Effector memory CD4-positive, alpha-beta T cell (primary cell): ENCODE data around the gene ETDC.
"Not testable (repeated sequence)": the region's sequence is repeated elsewhere in the genome, so short reads cannot be mapped to it uniquely, and the experiment has no call there.

Experiments
- DNase-seq, 3 donors: peaks; one replicate each; pipeline ENCODE4 v3.0.0-alpha.2; 2020
- H3K27ac ChIP-seq: 2 replicates; pipeline ENCODE4 v1.7.0; 2013; ENCODE audit warnings: mild to moderate bottlenecking, low read length, moderate library complexity; ENCODE audit not compliant: insufficient read depth, poor library complexity, severe bottlenecking
- H3K27me3 ChIP-seq: replicated peaks from 2 replicates; pipeline ENCODE4 v1.7.0; 2013; ENCODE audit warnings: mild to moderate bottlenecking, low read length; ENCODE audit not compliant: insufficient read depth, control insufficient read depth, poor library complexity, severe bottlenecking
- H3K36me3 ChIP-seq: 2 replicates; pipeline ENCODE4 v1.7.0; 2013; ENCODE audit warnings: mild to moderate bottlenecking, low read length, moderate library complexity; ENCODE audit not compliant: control insufficient read depth, insufficient read depth
- H3K4me1 ChIP-seq: 2 replicates; pipeline ENCODE4 v1.7.0; 2013; ENCODE audit warnings: low read length, mild to moderate bottlenecking; ENCODE audit not compliant: control insufficient read depth, insufficient read depth, poor library complexity, severe bottlenecking
- H3K4me3 ChIP-seq: 2 replicates; pipeline ENCODE4 v1.7.0; 2013; ENCODE audit warnings: low read length, low read depth, mild to moderate bottlenecking; ENCODE audit not compliant: insufficient read depth, poor library complexity, severe bottlenecking
- H3K9me3 ChIP-seq: 2 replicates; pipeline ENCODE4 v1.7.0; 2013; ENCODE audit warnings: mild to moderate bottlenecking, low read length, moderate library complexity; ENCODE audit not compliant: control insufficient read depth

The ETDC gene

DNA sequence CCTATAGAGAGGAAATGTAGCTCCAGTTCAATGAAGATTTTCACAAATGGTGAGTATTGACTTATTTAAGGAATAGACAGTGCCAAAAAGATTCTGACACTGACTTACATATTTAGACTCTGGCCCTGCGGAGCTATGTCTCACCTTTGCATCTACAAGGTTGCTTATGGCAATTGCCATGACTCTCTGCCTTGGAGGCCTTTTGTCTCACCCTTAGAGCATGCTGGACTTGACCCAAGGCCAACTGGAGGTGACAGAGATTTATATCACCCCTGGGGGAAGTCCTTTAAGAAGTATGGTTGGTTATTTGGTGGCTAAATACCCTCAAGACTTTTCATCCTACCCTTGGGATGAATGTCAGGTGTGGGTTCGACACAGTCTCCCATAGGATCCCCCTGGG, 4.5 kb upstream of the ETDC start:
- no peak for DNase-seq
- no peaks in the 10 kb centered on the region for H3K9me3 ChIP-seq
- H3K27me3 ChIP-seq, result no peaks in the 10 kb centered on the region
- no peak overlapping the region for H3K27ac ChIP-seq
- no peaks in the 10 kb centered on the region for H3K36me3 ChIP-seq
- H3K4me1 ChIP-seq, result no peaks in the 10 kb centered on the region
- H3K4me3 ChIP-seq, result no peak overlapping the region

DNA sequence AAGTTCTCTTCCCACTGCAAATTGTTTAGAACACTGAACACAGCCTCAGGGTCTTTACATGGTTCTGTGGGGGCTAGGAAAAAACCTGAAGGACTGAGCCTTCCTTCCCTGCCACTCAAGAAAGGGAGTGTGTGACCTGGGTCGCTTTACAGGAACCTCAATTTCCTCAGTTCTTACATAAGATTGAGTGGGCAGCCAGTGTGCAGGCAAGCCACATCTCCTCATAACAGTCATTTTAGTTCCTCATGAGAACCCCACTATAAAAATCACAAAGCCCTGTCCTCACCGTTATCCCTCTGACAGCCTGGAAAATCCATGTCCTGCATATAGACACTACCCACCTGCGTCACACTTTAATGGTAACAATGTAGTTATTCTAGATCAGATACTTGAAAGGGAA, 2.1 kb upstream of the ETDC start:
- Histone ChIP-seq H3K27me3 (no peaks in the 10 kb centered on the region), H3K36me3 (no peaks in the 10 kb centered on the region), H3K9me3 (no peaks in the 10 kb centered on the region), H3K4me3 (no peak overlapping the region), H3K27ac (no peak overlapping the region), H3K4me1 (no peaks in the 10 kb centered on the region)
- DNase-seq, result no peak

DNA sequence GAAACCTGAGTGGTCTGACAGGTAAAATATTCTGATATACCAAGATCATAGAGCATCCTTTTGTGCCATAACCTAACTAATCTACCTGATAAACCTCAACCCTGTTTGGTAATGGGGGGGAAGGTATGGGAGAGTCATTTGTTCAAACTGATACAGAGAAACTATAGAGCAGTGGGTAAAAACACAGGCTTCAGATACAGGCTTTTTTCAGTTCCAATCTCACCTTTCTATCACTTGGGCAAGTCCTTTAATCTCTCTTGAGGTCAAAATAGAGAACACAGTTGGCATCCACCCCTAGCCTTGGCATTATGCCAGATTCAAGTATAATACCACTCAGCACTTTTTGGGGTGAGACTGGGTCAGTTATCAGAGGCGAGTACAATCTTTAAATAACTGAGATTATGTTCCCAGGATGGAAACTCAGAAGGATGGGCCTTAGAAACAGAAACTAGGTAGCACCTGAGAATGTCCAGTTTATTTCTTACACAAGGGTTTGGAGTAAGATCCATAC, 880 bp upstream of the ETDC start:
- H3K4me3 ChIP-seq, result no peak overlapping the region
- no peaks in the 10 kb centered on the region for H3K4me1 ChIP-seq

DNA sequence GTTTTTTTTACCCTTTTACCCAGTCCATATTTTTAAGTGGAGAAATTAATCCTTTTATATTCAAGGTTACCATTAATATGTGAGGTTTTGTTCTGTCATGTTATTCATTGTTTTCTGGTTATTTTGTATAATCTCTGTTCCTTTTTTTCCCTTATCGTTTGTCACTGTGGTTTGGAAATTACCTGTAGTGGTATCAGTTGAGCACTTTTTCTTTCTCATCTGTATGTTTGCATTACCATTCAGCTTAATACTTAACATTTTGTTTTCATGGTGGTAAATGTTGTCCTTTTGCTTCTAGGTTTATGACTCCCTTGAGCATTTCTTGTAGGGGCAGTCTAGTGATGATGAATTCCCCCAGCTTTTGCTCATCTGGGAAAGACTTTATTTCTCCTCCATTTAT, 6.6 kb downstream of the ETDC start:
- H3K27me3 ChIP-seq, result no peaks in the 10 kb centered on the region
- H3K4me3 ChIP-seq, result no peak overlapping the region
- peaks cover 3% of the 10 kb centered on the region for H3K9me3 ChIP-seq
- H3K4me1 ChIP-seq, result no peaks in the 10 kb centered on the region
- H3K27ac ChIP-seq, result no peak overlapping the region
- no peak for DNase-seq
- no peaks in the 10 kb centered on the region for H3K36me3 ChIP-seq

More for the DNA sequence above, 880 bp upstream of the ETDC start:
- Histone ChIP-seq H3K27ac (no peak overlapping the region), H3K36me3 (no peaks in the 10 kb centered on the region), H3K27me3 (no peaks in the 10 kb centered on the region), H3K9me3 (peaks cover 3% of the 10 kb centered on the region)
- no peak for DNase-seq

- Histone ChIP-seq H3K9me3 (peaks cover 4% of the 10 kb centered on the region), H3K4me3 (no peak overlapping the region), H3K4me1 (no peaks in the 10 kb centered on the region), H3K27ac (no peak overlapping the region), H3K36me3 (no peaks in the 10 kb centered on the region), H3K27me3 (no peaks in the 10 kb centered on the region)
- no peak for DNase-seq
Measured at GRCh38 chrX:135324463-135324862, 15.2 kb downstream of the ETDC start.

DNA sequence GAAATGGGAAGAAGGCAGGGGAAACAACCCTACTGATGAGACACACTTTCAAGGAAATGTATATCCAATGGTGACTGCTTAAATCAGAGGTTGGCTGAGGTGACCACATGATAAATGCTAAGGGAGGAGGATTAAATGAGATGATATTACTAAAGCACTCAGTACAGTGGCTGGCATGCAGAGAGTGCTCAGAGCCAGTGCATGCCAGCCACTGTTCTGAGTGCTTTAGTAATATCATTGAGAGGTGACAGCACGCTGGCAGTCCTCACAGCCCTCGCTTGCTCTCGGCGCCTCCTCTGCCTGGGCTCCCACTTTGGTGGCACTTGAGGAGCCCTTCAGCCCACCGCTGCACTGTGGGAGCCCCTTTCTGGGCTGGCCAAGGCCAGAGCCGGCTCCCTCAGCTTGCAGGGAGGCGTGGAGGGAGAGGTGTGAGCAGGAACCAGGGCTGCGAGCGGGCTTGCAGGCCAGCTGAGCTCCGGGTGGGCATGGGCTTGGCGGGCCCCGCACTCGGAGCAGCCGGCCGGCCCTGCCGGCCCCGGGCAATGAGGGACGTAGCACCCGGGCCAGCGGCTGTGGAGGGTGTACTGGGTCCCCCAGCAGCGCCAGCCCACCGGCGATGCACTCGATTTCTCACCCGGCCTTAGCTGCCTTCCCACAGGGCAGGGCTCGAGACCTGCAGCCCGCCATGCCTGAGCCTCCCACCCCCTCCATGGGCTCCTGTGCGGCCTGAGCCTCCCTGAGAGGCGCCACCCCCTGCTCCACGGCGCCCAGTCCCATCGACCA, 15.9 kb downstream of the ETDC start:
- H3K27me3 ChIP-seq, H3K27ac ChIP-seq, DNase-seq, H3K4me1 ChIP-seq, H3K36me3 ChIP-seq, H3K4me3 ChIP-seq, H3K9me3 ChIP-seq: not testable (repeated sequence)

DNA sequence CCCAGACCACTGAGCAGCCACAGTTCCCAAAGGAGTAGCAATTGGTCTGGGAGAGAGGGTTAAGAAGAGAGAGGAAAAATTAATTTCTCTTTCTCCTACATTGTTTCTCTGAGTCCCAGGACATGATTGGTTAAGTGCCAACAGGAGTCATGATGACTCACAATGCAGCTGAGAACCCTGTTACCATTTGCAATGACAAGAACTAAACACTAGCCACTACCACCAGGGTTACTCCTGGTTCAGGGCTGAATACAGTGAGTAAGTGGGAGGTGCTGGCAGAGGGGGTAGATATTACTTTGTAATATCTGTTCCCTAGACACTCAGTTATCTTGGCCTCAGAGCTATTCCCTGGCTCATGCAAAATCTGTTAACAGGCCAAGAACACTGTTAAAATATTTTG, 18.0 kb downstream of the ETDC start:
- Histone ChIP-seq H3K27me3 (no peaks in the 10 kb centered on the region), H3K27ac (no peak overlapping the region), H3K36me3 (no peaks in the 10 kb centered on the region), H3K4me3 (no peak overlapping the region), H3K9me3 (peaks cover 4% of the 10 kb centered on the region), H3K4me1 (no peaks in the 10 kb centered on the region)
- DNase-seq, result no peak

DNA sequence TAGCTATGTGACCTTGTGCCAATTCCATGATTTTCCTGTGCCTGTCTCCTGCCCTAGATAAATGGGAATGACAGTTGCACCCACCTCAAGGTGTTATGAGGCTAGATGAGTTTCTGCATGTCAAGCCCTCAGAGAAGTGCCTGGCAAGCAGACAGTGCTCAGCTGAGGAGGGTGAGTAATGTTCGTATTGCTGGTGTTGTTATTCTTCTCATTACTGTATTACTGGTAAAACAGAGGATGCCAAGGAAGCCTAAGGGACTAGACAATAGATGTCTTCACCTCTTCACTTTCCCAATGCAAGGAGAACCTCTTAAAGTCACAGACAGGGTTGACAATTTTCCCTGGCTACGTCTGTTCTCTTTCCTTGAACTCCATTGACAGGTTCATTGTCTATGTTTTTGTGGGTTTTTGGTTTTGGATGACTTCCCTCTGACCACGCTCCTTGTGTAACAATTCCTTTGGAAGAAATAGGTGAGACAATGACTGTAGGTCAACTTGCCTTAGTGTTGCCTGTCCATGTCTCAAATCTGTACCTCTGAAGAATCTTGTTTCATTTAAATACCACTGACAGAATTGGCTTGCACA, 19.2 kb downstream of the ETDC start:
- Histone ChIP-seq H3K4me1 (no peaks in the 10 kb centered on the region), H3K27ac (no peak overlapping the region), H3K27me3 (no peaks in the 10 kb centered on the region), H3K4me3 (no peak overlapping the region), H3K36me3 (no peaks in the 10 kb centered on the region), H3K9me3 (no peaks in the 10 kb centered on the region)
- DNase-seq, result no peak

GRCh38 chrX:135330706-135331105, 21.4 kb downstream of the ETDC start:
- Histone ChIP-seq H3K27ac (no peak overlapping the region), H3K27me3 (no peaks in the 10 kb centered on the region), H3K36me3 (no peaks in the 10 kb centered on the region), H3K4me1 (no peaks in the 10 kb centered on the region), H3K4me3 (no peak overlapping the region), H3K9me3 (no peaks in the 10 kb centered on the region)
- DNase-seq, result no peak

GRCh38 chrX:135331525-135331924, 22.2 kb downstream of the ETDC start:
- no peak overlapping the region for H3K27ac ChIP-seq
- no peaks in the 10 kb centered on the region for H3K36me3 ChIP-seq
- DNase-seq, result no peak
- H3K4me1 ChIP-seq, result peaks cover 3% of the 10 kb centered on the region
- no peaks in the 10 kb centered on the region for H3K27me3 ChIP-seq
- no peak overlapping the region for H3K4me3 ChIP-seq
- H3K9me3 ChIP-seq, result no peaks in the 10 kb centered on the region
